PC-9 (cell line): Measurements from ENCODE around the gene KPNA6. TPM values are rescaled to one million over a fixed set of nuclear protein-coding genes. Genes with fewer than 3 reads are reported as not detected.
A peak's percentile ranks its signal among the peaks of the same experiment; 100 is the strongest.

Experiments
- Bru-seq: library from RNA; stranded (reverse); fragments of 400-500 nt; gene quantifications from one replicate; lab custom pipeline; 2021; lab: Mats Ljungman, UMichigan
- BruChase-seq, 2 experiments: library from RNA; stranded (reverse); fragments of 400-500 nt; gene quantifications; one replicate each; lab custom pipeline; 2021; lab: Mats Ljungman, UMichigan
- BruUV-seq: library from RNA; stranded (reverse); fragments of 400-500 nt; replicated peaks from 2 replicates; lab custom pipeline; 2021; lab: Mats Ljungman, UMichigan
- CTCF ChIA-PET: fragments of 300-600 bp; sonication (Branson Sonifier 250); formaldehyde crosslinking; loops from one replicate; lab custom pipeline; 2022; ENCODE audit warnings: antibody characterized with exemption; lab: Charles Lee
- POLR2A ChIA-PET: fragments of 300-600 bp; sonication (Branson Sonifier 250); formaldehyde crosslinking; loops from one replicate; lab custom pipeline; 2022; ENCODE audit warnings: antibody characterized with exemption; ENCODE audit not compliant: unreplicated experiment; lab: Charles Lee
- DNase-seq, 2 experiments: peaks; one replicate each; pipeline versions ENCODE4 v3.0.0 to v3.0.0-alpha.2; 2015 to 2022; ENCODE audit warnings: mixed read lengths in 1 of 2
- H2AFZ ChIP-seq: fragments of 200-600 bp; sonication (generic); 2 replicates; pipeline ENCODE4 v1.8.1; 2017; ENCODE audit warnings: antibody characterized with exemption
- H3F3A ChIP-seq: fragments of 200-600 bp; sonication (generic); 2 replicates; pipeline ENCODE4 v1.8.1; 2017; ENCODE audit warnings: antibody characterized with exemption, mild to moderate bottlenecking, low read depth; ENCODE audit not compliant: insufficient read depth
- H3K27ac ChIP-seq: fragments of 200-600 bp; sonication (generic); 2 replicates; pipeline ENCODE4 v1.6.1; 2016; ENCODE audit warnings: mixed run types
- H3K27me3 ChIP-seq: fragments of 200-600 bp; sonication (generic); 2 replicates; pipeline ENCODE4 v1.6.1; 2016; ENCODE audit warnings: low read depth, mixed run types; ENCODE audit not compliant: insufficient read depth
- H3K36me3 ChIP-seq: fragments of 200-600 bp; sonication (generic); 2 replicates; pipeline ENCODE4 v1.6.1; 2016; ENCODE audit warnings: low read depth, mixed run types
- H3K4me1 ChIP-seq: fragments of 200-600 bp; sonication (generic); replicated peaks from 2 replicates; pipeline ENCODE4 v1.6.1; 2016; ENCODE audit warnings: mixed run types; ENCODE audit not compliant: insufficient read depth
- H3K4me2 ChIP-seq: fragments of 200-600 bp; sonication (generic); 2 replicates; pipeline ENCODE4 v1.6.1; 2017; ENCODE audit warnings: mixed run types
- H3K4me3 ChIP-seq: fragments of 200-600 bp; sonication (generic); 2 replicates; pipeline ENCODE4 v1.6.1; 2016; ENCODE audit warnings: mixed run types
- H3K79me2 ChIP-seq: fragments of 200-600 bp; sonication (generic); 2 replicates; pipeline ENCODE4 v1.6.1; 2017; ENCODE audit warnings: low read depth, mixed run types
- H3K9me2 ChIP-seq: fragments of 200-600 bp; sonication (generic); 2 replicates; pipeline ENCODE4 v1.8.1; 2017; ENCODE audit warnings: mild to moderate bottlenecking; ENCODE audit not compliant: insufficient read depth
- H3K9me3 ChIP-seq: fragments of 200-600 bp; sonication (generic); 2 replicates; pipeline ENCODE4 v1.8.1; 2016; ENCODE audit warnings: low read depth; ENCODE audit not compliant: insufficient read depth
- H4K20me1 ChIP-seq: fragments of 200-600 bp; sonication (generic); 2 replicates; pipeline ENCODE4 v1.8.1; 2017; ENCODE audit not compliant: insufficient read depth
- EZH2 ChIP-seq: fragments of 200-600 bp; sonication (generic); IDR thresholded peaks from 2 replicates; pipeline ENCODE4 v1.8.0; 2017; ENCODE audit warnings: antibody characterized with exemption, low read depth
- intact Hi-C: fragments of 100-400 bp; cut with micrococcal nuclease; formaldehyde crosslinking; loops from one replicate; pipeline ENCODE4 v1.10.0; 2022; ENCODE audit not compliant: unreplicated experiment
- long read RNA-seq: library from polyadenylated mRNA; stranded (forward); transcript quantifications from one replicate; pipeline ENCODE4 v2.0.0, GENCODE V29; 2022
- total RNA-seq: library from RNA; stranded (reverse); gene quantifications from 2 replicates; pipeline ENCODE4 v1.2.3, GENCODE V29; 2021
- TF ChIP-seq, protein P1 (sequence below): fragments of 200-600 bp; sonication (generic); conservative IDR thresholded peaks from 2 replicates; pipeline ENCODE4 v1.6.1; 2017; ENCODE audit warnings: mixed run types, antibody characterized with exemption, mild to moderate bottlenecking, moderate library complexity

The KPNA6 gene
- total RNA-seq (76.0 and 89.9 TPM in 2 replicates), Bru-seq, nascent RNA (percentile 84 among the genes with signal in this experiment), BruChase-seq, experiment 1, labeled RNA remaining after a 2-hour chase (percentile 88 among the genes with signal in this experiment), BruChase-seq, experiment 2, labeled RNA remaining after a 6-hour chase (percentile 92 among the genes with signal in this experiment)
- long read RNA-seq, full-length matches to known transcripts, result 6 of 10 reads
- long read RNA-seq, partial matches to known transcripts, result 2 of 10 reads
- long read RNA-seq, other reads (novel, unspliced or antisense), result 2 of 10 reads

- Histone ChIP-seq H3K4me2 (peak within 1 kb of the TSS; percentile 87), H3F3A (peaks cover 21% of the 10 kb centered on the region), H3K27me3 (no peaks in the 10 kb centered on the region), H3K27ac (peak within 1 kb of the TSS; percentile 81), H3K79me2 (peaks cover 51% of the 10 kb centered on the region), H3K4me3 (peak within 1 kb of the TSS; percentile 82), H3K4me1 (0 out of 2 replicates have a peak, but pooled peaks cover 5% of the 10 kb centered on the region), H2AFZ (peak within 1 kb of the TSS; percentile 80), H3K9me2 (no peaks in the 10 kb centered on the region), H3K9me3 (no peaks in the 10 kb centered on the region), H3K36me3 (peaks cover 5% of the 10 kb centered on the region; the same call in 1 of the 2 replicates), H4K20me1 (peaks cover 44% of the 10 kb centered on the region)
- peak; percentile 87 to 91 for DNase-seq
- ChIA-PET POLR2A (interaction anchor here (0.5 to 0.7 kb wide), 6 partner anchors 12 to 442 kb away, joined by 3 to 18 read pairs (median 4); partner anchors contain the start of gene KHDRBS1), CTCF (interaction anchor here (0.6 to 1.6 kb wide), 4 partner anchors 35 to 166 kb away, joined by 3 to 16 read pairs (median 4); partner anchors contain the start of gene TMEM39B)
- TF ChIP-seq, protein P1, sequence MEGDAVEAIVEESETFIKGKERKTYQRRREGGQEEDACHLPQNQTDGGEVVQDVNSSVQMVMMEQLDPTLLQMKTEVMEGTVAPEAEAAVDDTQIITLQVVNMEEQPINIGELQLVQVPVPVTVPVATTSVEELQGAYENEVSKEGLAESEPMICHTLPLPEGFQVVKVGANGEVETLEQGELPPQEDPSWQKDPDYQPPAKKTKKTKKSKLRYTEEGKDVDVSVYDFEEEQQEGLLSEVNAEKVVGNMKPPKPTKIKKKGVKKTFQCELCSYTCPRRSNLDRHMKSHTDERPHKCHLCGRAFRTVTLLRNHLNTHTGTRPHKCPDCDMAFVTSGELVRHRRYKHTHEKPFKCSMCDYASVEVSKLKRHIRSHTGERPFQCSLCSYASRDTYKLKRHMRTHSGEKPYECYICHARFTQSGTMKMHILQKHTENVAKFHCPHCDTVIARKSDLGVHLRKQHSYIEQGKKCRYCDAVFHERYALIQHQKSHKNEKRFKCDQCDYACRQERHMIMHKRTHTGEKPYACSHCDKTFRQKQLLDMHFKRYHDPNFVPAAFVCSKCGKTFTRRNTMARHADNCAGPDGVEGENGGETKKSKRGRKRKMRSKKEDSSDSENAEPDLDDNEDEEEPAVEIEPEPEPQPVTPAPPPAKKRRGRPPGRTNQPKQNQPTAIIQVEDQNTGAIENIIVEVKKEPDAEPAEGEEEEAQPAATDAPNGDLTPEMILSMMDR, result no peak
- TF ChIP-seq EZH2, result no peak
- BruUV-seq, result TSS peak; percentile 61
- intact Hi-C loops, result loop anchor here (1.0 to 5.0 kb wide), 3 partner anchors 25 to 71 kb away; partner anchors contain the start of genes TMEM39B and TXLNA
These were observed at the start of gene KPNA6 for GRCh38 chr1:32107742-32108661. Gene KPNA6 (plus strand): TSS chr1:32108056. CDS start chr1:32108131, 75 bp downstream.

DNA sequence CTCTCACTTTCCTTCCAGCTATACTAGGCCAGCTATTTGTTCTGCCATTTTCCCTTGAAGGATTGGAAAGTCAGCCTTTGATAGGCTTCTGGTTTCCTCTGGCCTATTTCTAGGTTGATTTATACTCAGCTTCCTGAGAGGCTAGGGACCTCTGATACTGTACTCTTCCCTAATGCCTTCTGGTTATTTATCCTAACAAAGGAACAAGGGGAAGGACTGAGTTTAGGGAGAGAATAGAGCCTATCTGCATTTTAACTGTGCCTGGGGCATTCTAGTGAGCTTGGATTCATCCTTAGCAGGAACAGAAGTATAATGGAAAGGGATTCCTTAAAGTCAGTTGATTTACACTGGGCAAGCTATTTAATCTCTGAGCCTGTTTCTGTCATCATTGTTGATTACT lies 46.9 kb upstream of the KPNA6 start:
- intact Hi-C loops, result loop anchor here (10.0 kb wide), 2 partner anchors 96 to 396 kb away; no protein-coding TSS in a partner anchor
- Histone ChIP-seq H4K20me1 (peaks cover 21% of the 10 kb centered on the region), H3K4me3 (no peak overlapping the region), H3K4me2 (no peak overlapping the region), H3K9me3 (no peaks in the 10 kb centered on the region), H3F3A (peaks cover 55% of the 10 kb centered on the region), H3K79me2 (no peaks in the 10 kb centered on the region), H3K36me3 (peaks cover 40% of the 10 kb centered on the region), H3K9me2 (no peaks in the 10 kb centered on the region), H3K4me1 (peaks cover 14% of the 10 kb centered on the region), H3K27me3 (no peaks in the 10 kb centered on the region), H2AFZ (no peak overlapping the region), H3K27ac (peak overlapping the region; percentile 23; the same call in 1 of the 2 replicates)
- ChIA-PET CTCF (interaction anchor here (0.6 kb wide), 1 partner anchor 314 kb away, joined by 3 read pairs; no protein-coding TSS in a partner anchor), POLR2A (no interaction called here)
- no peak for DNase-seq
- no TSS peak for BruUV-seq
- no peak for TF ChIP-seq EZH2
- TF ChIP-seq, protein P1, result no peak

GRCh38 chr1:32062867-32063230 lies 45.0 kb upstream of the KPNA6 start:
- Histone ChIP-seq H3K9me2 (no peaks in the 10 kb centered on the region), H3K36me3 (peaks cover 29% of the 10 kb centered on the region; the same call in 1 of the 2 replicates), H4K20me1 (peaks cover 21% of the 10 kb centered on the region), H3K4me3 (no peak overlapping the region), H3K27ac (peak overlapping the region; percentile 21), H3F3A (peaks cover 70% of the 10 kb centered on the region), H3K79me2 (no peaks in the 10 kb centered on the region), H2AFZ (no peak overlapping the region), H3K27me3 (no peaks in the 10 kb centered on the region), H3K9me3 (no peaks in the 10 kb centered on the region), H3K4me2 (peak overlapping the region; percentile 37), H3K4me1 (peaks cover 24% of the 10 kb centered on the region)
- DNase-seq, result no peak
- intact Hi-C loops, result loop anchor here (10.0 kb wide), 2 partner anchors 98 to 398 kb away; no protein-coding TSS in a partner anchor
- TF ChIP-seq EZH2, result no peak
- TF ChIP-seq, protein P1, result no peak
- POLR2A ChIA-PET, result interaction anchor here (0.6 to 0.7 kb wide), 5 partner anchors 152 to 1153 kb away, joined by 3 to 21 read pairs (median 8); no protein-coding TSS in a partner anchor
- BruUV-seq, result no TSS peak
- CTCF ChIA-PET, result interaction anchor here (0.6 kb wide), 1 partner anchor 10 kb away, joined by 13 read pairs; no protein-coding TSS in a partner anchor
